HG02642 (cell line): ENCODE measurements around the gene LIFR.

Experiments used
- ATAC-seq: cut with Tn5 transposase; IDR thresholded peaks from one replicate; pipeline ENCODE4 v1.9.1; 2021; ENCODE audit warnings: mild to moderate bottlenecking; ENCODE audit not compliant: unreplicated experiment, poor library complexity

The LIFR gene

DNA sequence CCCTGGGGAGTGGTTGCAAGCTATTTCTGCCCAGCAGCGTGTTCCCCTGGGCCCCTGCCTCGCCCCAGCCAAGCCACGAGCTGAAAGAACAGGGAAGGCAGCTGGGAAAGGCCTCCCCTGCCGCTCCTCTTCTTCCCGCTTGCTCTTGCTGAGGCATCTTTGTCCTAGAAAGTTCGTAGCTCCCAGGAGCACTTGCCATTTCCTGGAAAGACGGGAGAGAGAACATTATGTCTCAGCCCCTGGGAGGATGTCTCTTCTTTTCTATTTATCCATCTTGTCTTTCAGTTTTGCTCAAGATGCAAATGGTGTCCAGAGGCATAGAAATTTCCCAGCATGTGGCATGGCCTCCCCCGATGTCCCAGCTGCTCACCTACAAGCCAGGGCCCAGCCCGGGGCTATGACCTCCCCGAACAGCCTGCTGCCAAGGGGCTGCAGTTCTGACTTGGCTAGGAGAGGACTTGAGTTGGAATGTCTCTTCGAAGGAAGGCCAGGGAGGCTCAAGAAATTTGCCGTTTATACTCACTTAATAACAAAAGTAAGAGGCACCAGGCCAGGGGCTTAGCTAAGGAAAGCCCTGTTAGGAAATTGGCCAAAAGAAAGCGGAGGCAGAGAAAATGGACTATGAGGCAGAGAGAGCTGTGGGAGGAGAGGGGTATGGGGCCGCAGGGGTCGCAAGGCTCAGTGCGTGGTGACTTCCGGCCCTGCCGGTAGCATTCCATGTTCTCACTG lies 87.3 kb downstream of the LIFR start:
- ATAC-seq: no peak

- no peak for ATAC-seq
Measured at GRCh38 chr5:38468202-38468673, 88.2 kb downstream of the LIFR start.

GRCh38 chr5:38467353-38468040 lies 88.9 kb downstream of the LIFR start:
- ATAC-seq: no peak

GRCh38 chr5:38466424-38467189 lies 89.8 kb downstream of the LIFR start:
- no peak for ATAC-seq

DNA sequence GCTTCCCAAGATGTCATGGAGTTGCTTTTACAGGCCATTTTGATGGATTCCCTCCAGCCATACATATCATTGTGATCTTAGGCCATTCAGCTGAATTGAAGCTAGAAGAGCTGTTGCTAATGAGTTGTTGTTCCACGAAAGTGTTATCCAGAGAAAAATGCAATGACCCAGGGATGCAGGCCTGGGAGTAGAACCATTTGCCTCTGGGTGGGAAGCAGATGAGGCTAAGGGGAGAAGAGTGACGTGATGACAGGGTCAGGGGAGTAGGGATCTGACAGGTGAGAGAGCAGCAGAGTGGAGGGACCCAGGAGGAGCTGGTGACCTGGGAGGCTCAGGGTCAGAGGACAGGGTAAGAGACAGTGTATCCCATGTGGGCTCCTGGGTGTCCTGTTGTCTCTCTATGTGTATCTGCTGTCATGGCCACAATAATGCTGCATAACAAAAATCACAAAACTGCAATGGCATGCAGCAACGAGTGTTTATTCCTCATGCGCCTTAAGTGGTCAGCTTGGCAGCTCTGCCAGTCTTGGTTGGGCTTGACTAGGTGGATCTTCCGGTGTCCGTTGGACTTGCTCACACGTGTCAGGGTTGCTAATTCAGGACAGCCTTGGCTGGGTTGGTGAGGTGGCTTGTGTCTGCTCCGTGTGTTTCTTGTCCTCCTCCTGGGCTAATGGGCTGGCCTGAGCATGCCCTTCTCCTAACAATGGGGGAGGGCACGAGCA lies 90.6 kb downstream of the LIFR start:
- ATAC-seq: no peak

DNA sequence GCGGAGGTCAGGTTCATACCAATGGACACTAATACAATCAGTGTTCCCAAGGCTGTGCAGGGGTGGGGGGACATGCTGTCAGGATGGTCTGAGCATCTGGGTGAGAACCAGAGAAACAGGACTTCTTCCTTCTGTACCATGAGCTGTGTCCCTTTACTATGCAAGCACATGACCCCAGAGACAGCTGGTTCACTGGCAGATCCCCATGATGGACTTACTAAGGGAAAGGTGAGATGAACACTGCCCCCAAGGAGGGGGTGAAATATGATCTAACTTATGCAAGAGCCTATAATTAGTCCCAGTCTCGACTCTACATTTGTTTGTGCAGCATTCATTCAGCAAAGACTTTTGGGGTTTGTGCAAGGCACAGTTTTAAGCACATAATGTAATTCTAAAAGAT lies 91.4 kb downstream of the LIFR start:
- no peak for ATAC-seq

GRCh38 chr5:38463634-38464521 lies 92.6 kb downstream of the LIFR start:
- no peak for ATAC-seq

DNA sequence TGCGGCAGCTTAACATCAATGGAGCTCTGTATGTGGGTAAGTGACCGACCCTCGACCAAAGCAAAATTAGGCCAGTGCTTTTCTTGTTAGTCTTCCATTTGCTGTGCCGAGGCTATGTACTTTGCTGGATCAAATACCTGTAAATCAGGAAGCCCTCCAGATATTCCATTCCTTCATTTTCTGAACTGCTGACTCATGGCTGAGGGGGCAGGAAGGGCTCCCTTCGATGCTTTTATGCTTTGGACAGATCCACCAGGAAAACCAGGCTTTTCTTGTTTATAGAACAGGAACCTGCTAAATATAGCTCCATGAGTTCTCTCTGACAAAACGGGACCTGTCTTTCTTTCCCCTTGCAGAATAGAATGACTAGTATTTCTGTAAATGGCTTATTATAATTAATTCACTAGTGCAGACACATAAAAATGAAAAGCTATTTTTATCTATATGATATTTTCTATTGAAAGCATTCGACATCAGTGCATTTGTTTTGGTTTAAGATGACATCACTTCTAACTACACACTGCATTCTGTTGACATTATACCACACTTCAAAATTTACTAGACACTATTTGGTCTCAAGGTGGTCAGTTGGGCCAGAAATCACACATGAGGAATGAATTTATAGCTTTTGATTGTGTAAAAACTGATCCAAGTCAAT lies 93.3 kb downstream of the LIFR start:
- ATAC-seq: no peak

GRCh38 chr5:38458174-38458573 lies 98.3 kb downstream of the LIFR start:
- ATAC-seq: no peak

DNA sequence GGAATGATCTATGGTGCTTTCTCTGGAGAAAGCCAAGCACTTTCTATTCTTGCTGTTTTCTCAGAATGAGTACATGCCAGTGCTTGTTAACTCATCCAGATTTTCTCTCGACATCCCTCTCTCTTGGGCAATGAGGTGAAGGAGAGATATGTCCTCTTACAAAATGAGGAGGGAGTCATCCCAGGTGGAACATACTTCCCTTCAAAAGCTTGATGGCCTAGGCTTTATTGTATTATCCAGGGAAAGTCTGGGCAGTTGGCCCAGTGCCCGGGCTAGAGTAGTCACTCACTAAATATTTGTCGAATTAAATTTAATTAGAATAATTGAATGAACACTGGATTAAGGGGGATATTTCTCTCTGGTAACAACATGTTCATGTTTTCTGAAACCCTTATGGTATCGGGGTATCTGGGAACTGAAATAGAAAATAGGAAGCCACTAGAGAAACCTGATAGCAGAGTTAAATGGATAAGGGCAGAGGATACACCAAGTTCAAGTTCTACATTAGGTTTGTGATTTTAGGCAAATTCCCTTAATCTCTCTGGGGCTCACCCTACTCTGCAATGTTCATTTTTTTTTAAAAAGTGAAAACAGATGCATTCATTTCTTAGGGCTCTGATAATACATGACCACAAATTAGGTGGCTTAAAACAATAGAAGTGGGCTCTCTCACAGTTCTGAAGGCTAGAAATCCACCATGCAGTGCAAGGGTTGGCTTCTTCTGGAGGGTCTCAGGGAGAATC lies 99.6 kb downstream of the LIFR start:
- no peak for ATAC-seq

DNA sequence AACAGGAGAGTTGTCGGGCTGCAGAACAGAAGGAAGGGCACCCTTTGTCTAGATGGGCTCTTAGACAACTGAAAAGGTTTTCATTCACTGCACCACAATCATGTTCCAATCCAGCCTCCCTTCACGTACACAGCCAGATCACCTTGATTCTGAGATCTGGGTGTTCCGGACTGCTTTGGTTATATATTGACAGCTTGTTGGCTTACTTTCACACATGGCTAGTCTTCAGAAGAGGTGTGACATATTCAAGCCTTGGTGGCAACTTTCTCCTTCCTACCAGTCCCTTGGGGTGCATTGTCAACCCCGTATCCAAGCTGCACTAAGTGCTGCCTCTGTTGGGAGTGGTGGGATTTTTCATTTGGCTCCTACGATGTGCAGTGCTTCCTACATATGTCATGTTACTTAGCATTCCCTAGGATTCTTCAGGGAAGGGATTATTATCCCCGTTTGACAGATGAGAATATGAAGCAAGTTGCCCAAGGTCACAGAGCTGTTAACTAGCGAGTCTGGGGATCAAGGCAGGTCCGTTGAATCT lies 100.6 kb downstream of the LIFR start:
- peak; percentile 27 for ATAC-seq

GRCh38 chr5:38453921-38454320 lies 102.5 kb downstream of the LIFR start:
- peak; percentile 7 for ATAC-seq

DNA sequence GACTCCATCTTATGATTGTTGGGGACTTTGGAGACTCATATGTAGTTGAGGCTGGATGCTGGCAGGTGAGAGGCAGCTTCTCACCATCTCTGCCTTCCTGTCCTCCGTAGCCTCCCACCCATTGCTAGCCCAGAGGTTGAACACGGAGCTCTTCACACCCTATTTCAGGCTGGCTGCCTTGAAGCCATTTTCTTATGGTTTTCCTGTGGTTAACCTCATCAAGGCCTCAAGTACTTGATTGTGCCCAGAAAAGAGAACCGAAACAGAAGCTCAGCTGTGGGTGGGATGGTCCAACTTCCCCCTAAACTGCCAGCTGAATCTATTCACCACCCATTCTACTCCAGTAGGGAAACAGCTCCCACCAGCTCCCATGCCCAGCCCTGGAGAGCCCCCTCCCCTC lies 102.9 kb downstream of the LIFR start:
- peak; percentile 97 for ATAC-seq

GRCh38 chr5:38452201-38452600 lies 104.2 kb downstream of the LIFR start:
- ATAC-seq: no peak

DNA sequence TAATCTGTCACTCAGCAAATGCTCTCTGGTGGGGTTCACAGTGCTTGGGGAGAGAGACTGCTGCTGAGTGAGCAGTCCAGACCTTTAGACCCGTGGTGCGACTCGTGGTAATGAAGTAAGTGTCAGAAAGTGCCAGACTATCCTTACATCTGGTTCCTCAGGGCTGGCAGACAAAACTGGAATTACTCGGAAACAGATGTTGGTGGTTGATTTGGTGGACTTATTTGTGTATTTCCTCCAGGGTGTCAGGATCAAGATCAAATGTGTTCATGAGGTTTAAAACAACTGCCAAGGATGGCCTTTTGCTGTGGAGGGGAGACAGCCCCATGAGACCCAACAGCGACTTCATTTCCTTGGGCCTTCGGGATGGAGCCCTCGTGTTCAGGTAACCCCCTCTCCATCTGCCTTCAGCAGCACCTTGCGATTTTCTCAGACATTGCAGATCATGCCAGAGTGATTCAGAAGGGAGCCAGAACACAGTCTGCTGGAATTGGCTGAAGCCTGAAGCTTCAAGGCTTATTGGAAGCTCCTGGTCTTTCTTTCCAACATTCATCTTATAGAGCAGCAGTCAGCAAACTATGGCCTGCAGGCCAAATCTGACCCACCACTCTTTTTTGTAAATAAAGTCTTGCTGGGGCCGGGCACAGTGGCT lies 105.2 kb downstream of the LIFR start:
- no peak for ATAC-seq

DNA sequence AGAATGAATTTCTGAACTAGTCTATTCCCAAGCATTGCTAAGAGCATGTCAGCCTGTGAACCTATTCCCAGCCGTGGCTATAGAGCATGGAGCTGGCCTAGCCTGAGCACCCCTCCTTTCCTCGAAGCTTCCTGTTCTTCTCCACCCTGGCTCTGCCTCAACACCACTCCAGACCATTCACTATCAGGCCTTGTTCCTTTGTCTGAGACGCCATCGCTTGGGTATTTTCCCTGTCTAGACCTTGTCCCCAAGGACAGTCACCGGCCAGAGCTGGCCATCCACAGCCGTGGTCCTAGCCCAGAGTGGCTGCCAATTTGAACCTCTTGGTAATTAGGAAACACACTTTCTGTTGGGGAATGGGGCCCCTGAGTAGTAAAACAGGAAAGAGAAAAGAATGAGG lies 105.8 kb downstream of the LIFR start:
- ATAC-seq: no peak

DNA sequence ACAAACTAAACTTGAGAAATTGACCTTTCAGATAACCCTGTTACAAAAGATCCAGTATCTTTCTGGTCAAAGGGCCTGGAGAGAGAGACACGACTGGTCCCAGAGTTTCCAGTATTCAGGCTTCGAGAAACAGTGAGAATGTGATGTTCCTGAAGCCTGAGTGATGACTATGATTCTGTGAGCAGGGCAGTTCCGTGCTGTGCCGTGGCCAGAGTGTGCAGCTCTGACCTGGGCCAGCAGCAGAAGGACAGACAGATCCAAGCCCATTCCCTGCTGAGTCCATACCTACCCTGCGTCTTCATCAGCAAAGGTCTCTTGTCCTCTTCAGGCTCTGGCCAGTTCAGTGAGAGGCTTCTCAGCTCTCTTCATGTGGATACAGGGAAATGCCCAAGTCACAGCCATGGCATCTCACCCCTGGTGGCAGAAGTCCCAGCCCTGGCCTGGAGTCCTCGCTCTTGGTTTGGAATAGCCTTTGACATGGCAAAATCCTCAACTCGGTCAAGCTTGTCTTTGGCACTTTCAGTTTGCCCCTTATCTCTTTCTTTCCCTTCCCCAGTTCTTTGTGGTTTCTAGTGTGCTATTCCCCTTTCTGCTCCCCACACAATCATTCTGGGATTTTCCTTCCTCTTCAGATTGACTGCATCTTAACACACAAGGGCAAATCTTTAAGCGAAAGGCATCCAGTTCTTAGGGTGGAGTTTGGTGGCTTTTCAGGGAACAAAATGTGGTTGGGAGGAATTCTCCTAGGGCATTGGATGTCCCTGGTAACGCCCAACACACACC lies 107.7 kb downstream of the LIFR start:
- no peak for ATAC-seq
